NCI-H2081 treated with DMSO at 0.1 percent for 48 hours (cell line): ENCODE measurements around the gene LDLRAD3.

ENCODE experiments used
- DNase-seq: peaks from one replicate; lab custom pipeline; 2025; lab: John Stamatoyannopoulos, UW

Gene LDLRAD3

DNA sequence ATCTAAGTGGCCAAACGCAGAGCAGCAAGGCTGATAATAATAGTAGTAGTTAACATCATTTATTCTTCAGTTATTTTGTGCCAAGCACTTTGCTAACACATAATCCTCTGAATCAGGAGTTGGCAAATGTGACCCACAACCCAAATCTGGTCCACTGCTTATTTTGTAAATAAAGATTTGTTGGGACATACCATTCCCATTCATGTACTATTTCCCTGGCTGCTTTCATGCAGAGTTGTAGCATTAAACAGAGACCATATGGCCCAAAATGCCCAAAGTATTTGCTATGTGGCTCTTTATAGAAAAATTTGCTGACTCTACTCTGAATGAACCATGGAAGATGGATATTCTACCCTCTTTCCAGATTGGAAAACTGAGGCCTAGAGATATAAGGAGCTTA lies 295.0 kb downstream of the LDLRAD3 start:
- DNase-seq = no peak

DNA sequence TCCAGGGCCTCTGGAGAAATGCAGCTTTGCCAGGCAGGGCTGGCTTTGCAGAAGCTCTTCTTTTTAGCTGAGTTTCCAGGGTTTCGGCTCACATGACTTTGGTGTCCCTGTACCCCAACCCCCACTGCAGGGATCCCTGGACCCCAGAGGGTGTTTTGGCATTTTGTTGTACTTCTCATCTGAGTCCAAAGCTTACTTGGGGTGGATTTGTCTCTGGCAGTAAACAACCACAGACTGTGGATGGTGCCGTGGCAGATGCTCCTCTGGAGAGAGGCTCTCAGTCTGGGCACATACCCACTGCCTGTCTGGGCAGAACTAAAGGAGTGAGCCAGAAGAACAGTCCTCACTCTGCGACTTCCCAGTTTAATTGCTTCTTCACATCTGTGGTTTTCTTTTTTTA lies 295.8 kb downstream of the LDLRAD3 start:
- DNase-seq = no peak

- no peak for DNase-seq
Measured at GRCh38 chr11:36240173-36240572, 296.3 kb downstream of the LDLRAD3 start.

- no peak for DNase-seq
Measured at GRCh38 chr11:36240801-36241200, 296.9 kb downstream of the LDLRAD3 start.

- no peak for DNase-seq
Measured at GRCh38 chr11:36241497-36241896, 297.6 kb downstream of the LDLRAD3 start.

DNA sequence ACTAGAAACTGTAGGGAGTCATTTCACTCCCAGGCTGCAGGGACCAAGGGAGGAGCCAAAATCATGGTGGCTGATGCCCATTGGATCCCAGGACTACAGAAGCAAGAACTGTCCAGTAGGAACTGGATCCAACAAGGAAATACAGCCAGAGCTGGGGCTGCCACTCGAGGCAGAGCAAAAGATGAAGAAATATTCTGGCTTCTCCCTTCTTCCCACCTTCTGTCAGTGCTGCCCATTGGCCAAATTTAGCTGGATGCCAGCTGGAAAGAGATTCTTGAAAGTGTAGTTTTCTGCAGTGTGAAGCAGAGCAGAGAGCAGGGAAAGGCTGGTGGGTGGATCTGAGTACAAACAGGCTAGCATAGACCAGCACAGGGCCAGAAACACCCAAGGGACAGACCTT lies 299.8 kb downstream of the LDLRAD3 start:
- DNase-seq = no peak

DNA sequence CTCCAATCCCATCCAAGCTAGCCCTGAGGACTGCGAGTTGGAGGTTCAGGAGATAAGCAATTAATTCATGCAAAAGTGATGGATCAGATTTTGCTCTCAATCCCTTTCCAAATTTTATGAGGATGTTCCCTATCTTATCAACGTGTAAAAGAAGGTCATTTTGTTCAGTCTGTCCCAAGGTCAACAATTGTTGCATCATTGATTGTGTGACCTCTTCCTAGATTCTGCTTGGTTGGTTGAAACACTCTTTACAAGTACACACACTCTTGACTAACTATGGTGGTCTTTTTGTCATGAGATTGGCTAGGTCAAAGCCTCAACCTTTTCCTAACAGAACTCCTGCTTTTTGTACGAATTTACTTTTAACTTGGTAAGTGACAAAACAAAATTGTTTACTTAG lies 303.6 kb downstream of the LDLRAD3 start:
- DNase-seq = no peak

DNA sequence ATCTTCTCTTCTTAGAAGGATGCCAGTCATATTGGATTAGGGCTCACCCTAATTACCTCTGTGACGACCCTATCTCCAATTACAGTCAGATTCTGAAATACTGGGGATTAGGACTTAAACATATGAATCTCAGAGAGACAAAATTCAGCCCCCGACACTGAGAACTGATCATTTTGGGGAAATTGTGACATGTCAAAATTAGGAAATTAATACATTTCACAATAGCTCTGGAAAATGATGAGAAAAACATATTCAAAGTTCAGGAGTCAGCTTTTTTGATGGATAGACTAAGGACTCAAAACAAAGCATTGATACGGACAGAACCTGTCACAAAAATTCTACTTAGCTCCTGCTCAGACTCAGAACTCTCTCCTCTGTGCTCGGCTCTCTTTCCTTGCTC lies 304.6 kb downstream of the LDLRAD3 start:
- DNase-seq = no peak

DNA sequence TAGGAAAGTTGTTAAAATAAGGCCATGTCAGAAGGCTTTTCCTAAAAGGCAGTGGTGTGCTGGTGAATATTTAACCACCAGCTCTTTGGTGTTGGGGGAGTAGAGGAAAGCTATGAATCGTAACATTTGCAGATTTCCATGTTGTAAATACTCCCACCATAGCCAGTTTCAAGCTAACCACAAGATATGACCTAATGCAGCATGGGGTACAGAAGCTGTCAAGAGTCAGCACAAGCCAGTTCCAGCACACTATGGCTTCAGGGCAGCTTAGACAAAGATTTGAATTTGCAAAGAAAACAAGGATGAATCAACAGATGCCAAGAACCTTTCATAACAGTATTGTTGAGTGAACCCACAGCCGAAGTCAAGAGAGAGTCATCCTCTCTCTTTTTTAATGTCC lies 305.4 kb downstream of the LDLRAD3 start:
- DNase-seq = no peak

- DNase-seq = no peak
Measured at GRCh38 chr11:36251823-36252222, 308.0 kb downstream of the LDLRAD3 start.

DNA sequence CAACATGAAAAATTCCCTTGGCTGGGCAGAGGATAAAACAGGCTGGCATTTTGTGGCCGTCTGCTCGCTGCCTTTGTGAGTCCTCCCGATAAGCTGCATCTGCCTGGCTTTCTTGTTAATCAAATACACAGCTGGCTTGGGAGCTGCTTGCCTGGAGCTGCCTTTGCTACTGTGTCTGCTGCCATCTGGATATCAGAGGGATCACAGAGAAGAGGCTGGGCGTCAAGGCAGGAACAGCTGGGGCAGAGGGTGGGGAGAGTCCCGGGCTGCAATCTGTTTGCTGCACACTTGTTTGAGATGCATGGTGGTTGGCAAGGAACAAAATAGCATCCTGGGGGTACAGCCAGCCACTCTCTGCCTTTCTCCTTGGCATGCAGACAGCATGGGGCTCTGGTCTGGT lies 309.4 kb downstream of the LDLRAD3 start:
- no peak for DNase-seq

- no peak for DNase-seq
Measured at GRCh38 chr11:36254713-36255112, 310.9 kb downstream of the LDLRAD3 start.

DNA sequence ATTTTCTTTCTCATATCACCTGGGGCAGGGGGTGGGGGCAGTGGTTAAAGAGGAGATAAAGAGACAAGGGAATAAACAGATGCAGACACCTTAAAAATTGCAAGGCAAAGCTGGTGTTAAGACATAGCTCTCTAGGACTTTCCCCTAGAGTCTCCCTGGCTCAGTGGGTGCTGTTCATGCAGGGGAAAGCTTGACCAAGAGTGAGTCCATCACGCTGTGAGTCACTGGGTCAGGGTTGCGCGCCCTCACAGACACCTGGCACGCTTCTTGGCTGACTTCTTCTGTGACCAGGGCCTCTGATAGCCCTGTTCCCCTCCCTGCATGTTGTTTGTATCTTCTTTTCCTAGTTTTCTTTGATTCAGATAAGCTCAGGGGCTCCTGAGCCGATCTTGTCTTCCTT lies 313.5 kb downstream of the LDLRAD3 start:
- no peak for DNase-seq

DNA sequence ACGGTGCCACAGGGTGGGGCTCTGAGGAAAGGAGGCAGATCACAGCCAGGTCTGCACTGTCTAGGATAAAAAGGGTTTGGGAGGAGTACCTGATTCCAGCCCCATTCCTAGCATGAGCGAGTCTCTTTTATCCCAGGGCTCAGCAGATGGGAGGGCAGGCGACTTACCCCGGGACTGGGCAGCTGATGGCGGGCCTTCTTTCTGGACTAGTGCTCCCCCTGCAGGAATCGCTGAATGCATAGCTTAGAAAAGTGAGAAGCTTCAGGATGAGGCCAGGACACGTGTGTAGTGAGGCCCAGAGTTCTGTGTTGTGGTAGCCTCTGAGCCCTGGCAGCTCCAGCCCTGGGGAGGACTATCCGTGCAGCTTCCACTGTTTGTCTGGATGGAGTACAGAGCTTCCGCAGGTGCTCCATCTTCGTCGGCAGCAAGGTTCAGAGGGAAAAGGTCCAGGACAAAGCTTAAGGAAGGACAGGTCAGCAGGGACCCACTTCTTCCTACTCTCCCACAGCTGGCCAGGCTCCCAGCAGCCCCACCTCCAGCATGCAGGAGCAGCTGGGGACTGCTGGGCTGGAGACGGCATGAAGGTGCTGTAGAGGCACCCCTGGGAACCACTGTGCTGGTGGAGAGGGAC lies 315.0 kb downstream of the LDLRAD3 start:
- DNase-seq = no peak

GRCh38 chr11:36261094-36261493 lies 317.2 kb downstream of the LDLRAD3 start:
- DNase-seq = no peak

- no peak for DNase-seq
Measured at GRCh38 chr11:36264011-36264972, 320.4 kb downstream of the LDLRAD3 start.

- DNase-seq = no peak
Measured at GRCh38 chr11:36264973-36265344, 321.1 kb downstream of the LDLRAD3 start.

GRCh38 chr11:36265793-36266628 lies 322.1 kb downstream of the LDLRAD3 start:
- DNase-seq = no peak

DNA sequence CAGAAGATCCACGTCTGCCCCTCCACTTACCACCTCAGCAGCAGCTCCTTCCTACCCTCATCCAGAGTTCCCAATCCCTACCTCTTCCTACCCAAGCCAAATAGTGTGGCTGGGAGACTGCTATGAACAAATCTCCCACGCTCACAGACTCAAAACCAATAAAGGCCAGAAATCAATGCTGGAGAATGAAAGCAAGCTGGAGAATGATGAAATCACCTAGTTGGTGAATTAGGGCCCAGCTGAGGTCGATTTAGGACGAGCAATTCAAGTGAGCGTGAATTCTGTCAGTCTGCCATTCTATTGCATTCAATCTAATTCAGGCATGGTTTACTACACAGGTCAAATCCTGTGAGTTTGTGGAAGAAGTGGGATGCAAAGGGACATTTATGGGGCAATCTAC lies 322.9 kb downstream of the LDLRAD3 start:
- no peak for DNase-seq

GRCh38 chr11:36268337-36268985 lies 324.6 kb downstream of the LDLRAD3 start:
- no peak for DNase-seq

DNA sequence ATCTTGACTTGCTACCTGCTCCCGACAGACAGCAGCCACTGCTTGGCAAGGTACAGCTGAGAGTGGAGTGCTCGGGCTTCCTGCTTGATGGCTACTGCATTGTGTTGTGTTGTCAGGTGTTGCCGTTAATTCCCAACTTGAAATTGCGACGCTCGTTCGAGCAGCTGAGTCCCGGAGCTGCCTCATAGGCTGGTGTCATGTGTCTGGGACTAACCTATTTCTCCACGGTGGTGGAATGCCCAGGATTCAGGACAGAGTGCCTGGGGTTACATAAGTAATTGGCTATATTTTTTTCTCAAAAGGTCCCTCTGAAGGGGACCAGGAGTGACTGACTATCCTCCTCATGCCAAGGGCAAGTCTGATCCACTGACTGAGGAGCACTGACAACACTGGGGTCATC lies 326.8 kb downstream of the LDLRAD3 start:
- no peak for DNase-seq

- no peak for DNase-seq
Measured at GRCh38 chr11:36271794-36272407, 328.0 kb downstream of the LDLRAD3 start.
